ENCODE measurements around the gene ANKRD12. TPM values are rescaled to one million over a fixed set of nuclear protein-coding genes. Genes with fewer than 3 reads are reported as not detected.

The ANKRD12 gene
- total and polyA plus RNA-seq, 12 donors, result 14.1 to 91.2 (median 36.5) TPM

DNA sequence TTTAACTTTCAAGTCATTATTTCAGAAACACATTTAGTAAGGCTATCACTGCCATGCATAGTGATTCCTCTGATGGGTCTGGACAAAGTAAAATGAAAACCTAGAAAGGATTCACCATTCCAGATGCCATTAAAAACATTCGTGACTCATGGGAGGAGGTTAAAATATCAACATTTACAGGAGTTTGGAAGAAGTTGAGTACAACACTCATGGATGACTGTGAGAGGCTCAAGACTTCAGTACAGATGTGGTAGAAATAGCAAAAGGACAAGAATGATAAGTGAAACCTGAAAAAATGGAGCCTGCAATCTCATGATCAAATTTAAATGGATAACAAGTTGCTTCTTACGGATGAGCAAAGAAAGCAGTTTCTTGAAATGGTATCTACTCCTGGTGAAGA, 192.2 kb downstream of the ANKRD12 start:
- H3K27me3 ChIP-seq, result no peaks in the 10 kb centered on the region
- no peak overlapping the region for H3K4me3 ChIP-seq
- H3K36me3 ChIP-seq (replicated peaks in 1 of 2), result no peaks in the 10 kb centered on the region
- H3K4me1 ChIP-seq (replicated peaks in 1 of 2), result no peaks in the 10 kb centered on the region
- WGBS, 4 donors, result 40 to 83% (median 73%) methylated on average over 2 of the region's 2 CpGs
- no peaks in the 10 kb centered on the region for H3K9me3 ChIP-seq (replicated peaks in 1 of 3)
- TF ChIP-seq POLR2A (IDR thresholded peaks at IDR 0.05), result no peak
- TF ChIP-seq, protein P1, sequence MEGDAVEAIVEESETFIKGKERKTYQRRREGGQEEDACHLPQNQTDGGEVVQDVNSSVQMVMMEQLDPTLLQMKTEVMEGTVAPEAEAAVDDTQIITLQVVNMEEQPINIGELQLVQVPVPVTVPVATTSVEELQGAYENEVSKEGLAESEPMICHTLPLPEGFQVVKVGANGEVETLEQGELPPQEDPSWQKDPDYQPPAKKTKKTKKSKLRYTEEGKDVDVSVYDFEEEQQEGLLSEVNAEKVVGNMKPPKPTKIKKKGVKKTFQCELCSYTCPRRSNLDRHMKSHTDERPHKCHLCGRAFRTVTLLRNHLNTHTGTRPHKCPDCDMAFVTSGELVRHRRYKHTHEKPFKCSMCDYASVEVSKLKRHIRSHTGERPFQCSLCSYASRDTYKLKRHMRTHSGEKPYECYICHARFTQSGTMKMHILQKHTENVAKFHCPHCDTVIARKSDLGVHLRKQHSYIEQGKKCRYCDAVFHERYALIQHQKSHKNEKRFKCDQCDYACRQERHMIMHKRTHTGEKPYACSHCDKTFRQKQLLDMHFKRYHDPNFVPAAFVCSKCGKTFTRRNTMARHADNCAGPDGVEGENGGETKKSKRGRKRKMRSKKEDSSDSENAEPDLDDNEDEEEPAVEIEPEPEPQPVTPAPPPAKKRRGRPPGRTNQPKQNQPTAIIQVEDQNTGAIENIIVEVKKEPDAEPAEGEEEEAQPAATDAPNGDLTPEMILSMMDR (IDR thresholded peaks at IDR 0.05), result no peak
- no peak overlapping the region for H3K27ac ChIP-seq
- intact Hi-C loops (cut with DNase I), result loop anchor here in 1 of 2 donors (10.0 kb wide), 1 partner anchor 254 kb away; no protein-coding TSS in a partner anchor
- no peak for DNase-seq

DNA sequence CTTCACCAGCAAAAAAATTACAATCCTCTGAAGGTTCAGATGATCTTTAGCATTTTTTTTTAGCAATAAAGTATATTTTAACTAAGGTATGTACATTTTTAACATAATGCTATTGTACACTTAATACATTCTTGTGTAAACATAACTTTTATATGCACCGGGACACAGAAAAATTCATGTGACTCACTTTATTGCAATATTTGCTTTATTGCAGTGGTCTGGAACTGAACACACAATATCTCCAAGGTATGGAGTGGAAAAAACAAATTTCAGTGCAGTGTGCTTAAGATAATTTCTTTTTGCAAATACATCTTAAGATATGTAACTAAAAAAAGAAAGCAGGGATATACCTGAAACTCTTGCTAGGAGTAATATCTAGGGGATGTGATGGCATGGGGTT, 192.9 kb downstream of the ANKRD12 start:
- no peaks in the 10 kb centered on the region for H3K9me3 ChIP-seq (replicated peaks in 1 of 3)
- TF ChIP-seq, protein P1 (IDR thresholded peaks at IDR 0.05), result no peak
- no peak for TF ChIP-seq POLR2A (IDR thresholded peaks at IDR 0.05)
- 41 to 98% (median 95%) methylated on average over 1 of the region's 1 CpG for WGBS, 4 donors
- intact Hi-C loops (cut with DNase I), result loop anchor here in 1 of 2 donors (10.0 kb wide), 1 partner anchor 255 kb away; no protein-coding TSS in a partner anchor
- no peak overlapping the region for H3K4me3 ChIP-seq
- H3K4me1 ChIP-seq (replicated peaks in 1 of 2), result no peaks in the 10 kb centered on the region
- H3K27ac ChIP-seq, result no peak overlapping the region
- H3K36me3 ChIP-seq (replicated peaks in 1 of 2), result no peaks in the 10 kb centered on the region
- DNase-seq, result no peak
- no peaks in the 10 kb centered on the region for H3K27me3 ChIP-seq

DNA sequence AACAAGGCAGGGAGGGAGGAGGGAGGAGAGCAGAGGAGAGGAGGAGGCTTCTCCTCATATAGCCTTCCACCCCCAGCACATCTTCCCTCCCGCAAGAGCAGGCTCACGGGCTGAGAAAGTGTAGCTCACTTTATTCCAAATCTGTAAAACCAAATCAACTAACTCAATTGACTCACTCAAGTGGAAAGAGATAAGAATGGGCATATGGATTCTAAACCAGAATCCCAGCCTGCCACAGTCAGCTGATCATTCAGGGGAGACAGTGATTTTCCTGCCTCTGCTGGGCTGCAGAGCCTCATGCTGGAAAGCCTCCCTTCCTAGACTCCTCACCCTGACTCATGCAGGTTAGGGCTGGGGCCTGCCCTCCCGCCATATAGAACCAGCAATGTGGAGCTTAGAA, 193.8 kb downstream of the ANKRD12 start:
- H3K9me3 ChIP-seq (replicated peaks in 1 of 3), result no peaks in the 10 kb centered on the region
- H3K36me3 ChIP-seq (replicated peaks in 1 of 2), result no peaks in the 10 kb centered on the region
- no peak overlapping the region for H3K4me3 ChIP-seq
- peaks cover 0 to 2% of the 10 kb centered on the region in 2 donors for H3K4me1 ChIP-seq (replicated peaks in 1 of 2)
- WGBS, 4 donors, result 82 to 90% (median 87%) methylated on average over 3 of the region's 3 CpGs
- DNase-seq, result no peak
- intact Hi-C loops (cut with DNase I), result no loop called here
- H3K27ac ChIP-seq, result no peak overlapping the region
- TF ChIP-seq, protein P1 (IDR thresholded peaks at IDR 0.05), result no peak
- no peak for TF ChIP-seq POLR2A (IDR thresholded peaks at IDR 0.05)
- H3K27me3 ChIP-seq, result no peaks in the 10 kb centered on the region

DNA sequence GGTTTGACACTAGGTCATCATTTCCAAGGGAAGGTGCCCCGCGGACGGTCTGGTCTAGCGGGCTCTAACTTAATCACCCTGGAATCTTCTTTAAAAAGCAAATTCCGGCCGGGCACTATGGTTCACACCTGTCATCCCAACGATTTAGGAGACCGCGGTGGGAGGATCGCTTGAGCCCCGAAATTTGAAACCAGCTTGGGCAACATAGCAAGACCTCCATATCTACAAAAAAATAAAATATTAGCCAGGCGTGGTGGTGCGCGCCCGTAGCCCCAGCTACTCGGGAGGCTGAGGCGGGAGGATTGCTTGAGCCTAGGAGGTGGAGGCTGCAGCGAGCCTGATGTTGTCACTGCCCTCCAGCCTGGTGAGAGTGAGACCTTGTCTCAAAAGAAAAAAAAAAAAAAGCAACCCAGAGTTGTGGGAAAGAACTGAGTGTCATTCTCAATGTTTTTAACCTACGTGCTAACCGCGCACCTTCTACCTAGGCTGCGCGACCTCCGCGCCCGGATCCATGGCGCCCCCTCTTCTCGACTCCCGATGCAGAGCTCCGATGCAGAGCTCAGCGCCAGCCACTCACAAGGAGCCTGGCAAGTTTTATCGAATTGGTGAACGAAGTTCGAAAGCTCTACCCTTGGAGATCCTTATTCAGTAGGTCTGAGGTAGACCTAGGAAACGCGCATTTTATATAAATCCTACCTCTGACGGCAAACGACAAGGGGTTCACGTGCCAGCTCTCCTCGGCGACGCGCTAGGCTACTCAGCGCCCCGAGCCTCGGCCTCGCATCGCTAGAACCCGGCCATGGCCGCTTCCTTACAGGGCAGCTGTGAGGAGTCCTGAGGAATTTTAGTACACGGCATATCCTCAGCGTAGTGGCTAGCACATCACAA, 197.1 kb downstream of the ANKRD12 start:
- H3K36me3 ChIP-seq (replicated peaks in 1 of 2), result no peaks in the 10 kb centered on the region

More for the DNA sequence above, 197.1 kb downstream of the ANKRD12 start:
- no peaks in the 10 kb centered on the region for H3K9me3 ChIP-seq (replicated peaks in 1 of 3)
- H3K27ac ChIP-seq, result peak overlapping the region in 4 of 5 donors; percentile 2 to 89 (median 76)
- WGBS, 4 donors, result 32 to 37% (median 32%) methylated on average over 42 to 52 of the region's 52 CpGs
- H3K27me3 ChIP-seq, result no peaks in the 10 kb centered on the region
- DNase-seq, result peak in 4 of 7 donors; percentile 13 to 54 (median 22)
- peaks cover 0 to 13% of the 10 kb centered on the region in 2 donors for H3K4me1 ChIP-seq (replicated peaks in 1 of 2)
- H3K4me3 ChIP-seq, result peak overlapping the region in 3 of 4 donors; percentile 8 to 91 (median 81)
- no peak for TF ChIP-seq POLR2A (IDR thresholded peaks at IDR 0.05)
- TF ChIP-seq, protein P1 (IDR thresholded peaks at IDR 0.05), result no peak
- intact Hi-C loops (cut with DNase I), result no loop called here
